ENCODE results near the gene TFAM.

The TFAM gene

GRCh38 chr10:58352956-58353610 lies 32.1 kb upstream of the TFAM start:
- Histone ChIP-seq H3K36me3 (ENCODE audit: control insufficient read depth, insufficient read depth, low read length) (no peaks in the 10 kb centered on the region), H3K27me3 (replicated peaks; ENCODE audit: control insufficient read depth, insufficient read depth, low read length, poor library complexity, severe bottlenecking) (no peaks in the 10 kb centered on the region), H3K9me3 (ENCODE audit: control insufficient read depth, low read length) (no peaks in the 10 kb centered on the region), H3K27ac (ENCODE audit: insufficient read depth, low read length, poor library complexity, severe bottlenecking) (no peak overlapping the region), H3K4me3 (ENCODE audit: insufficient read depth, low read depth, low read length, poor library complexity, severe bottlenecking) (no peak overlapping the region), H3K4me1 (ENCODE audit: control insufficient read depth, insufficient read depth, low read length, poor library complexity, severe bottlenecking) (no peaks in the 10 kb centered on the region)
- no peak for DNase-seq

GRCh38 chr10:58356756-58357155 lies 28.5 kb upstream of the TFAM start:
- no peaks in the 10 kb centered on the region for H3K36me3 ChIP-seq (ENCODE audit: control insufficient read depth, insufficient read depth, low read length)
- no peak overlapping the region for H3K4me3 ChIP-seq (ENCODE audit: insufficient read depth, low read depth, low read length, poor library complexity, severe bottlenecking)
- H3K9me3 ChIP-seq (ENCODE audit: control insufficient read depth, low read length), result no peaks in the 10 kb centered on the region
- H3K27me3 ChIP-seq (replicated peaks; ENCODE audit: control insufficient read depth, insufficient read depth, low read length, poor library complexity, severe bottlenecking), result no peaks in the 10 kb centered on the region
- no peak for DNase-seq
- H3K4me1 ChIP-seq (ENCODE audit: control insufficient read depth, insufficient read depth, low read length, poor library complexity, severe bottlenecking), result peaks cover 5% of the 10 kb centered on the region
- H3K27ac ChIP-seq (ENCODE audit: insufficient read depth, low read length, poor library complexity, severe bottlenecking), result no peak overlapping the region

GRCh38 chr10:58358314-58358933 lies 26.8 kb upstream of the TFAM start:
- no peak overlapping the region for H3K27ac ChIP-seq (ENCODE audit: insufficient read depth, low read length, poor library complexity, severe bottlenecking)
- no peaks in the 10 kb centered on the region for H3K27me3 ChIP-seq (replicated peaks; ENCODE audit: control insufficient read depth, insufficient read depth, low read length, poor library complexity, severe bottlenecking)
- no peak for DNase-seq
- H3K4me1 ChIP-seq (ENCODE audit: control insufficient read depth, insufficient read depth, low read length, poor library complexity, severe bottlenecking), result peaks cover 5% of the 10 kb centered on the region
- no peaks in the 10 kb centered on the region for H3K36me3 ChIP-seq (ENCODE audit: control insufficient read depth, insufficient read depth, low read length)
- no peak overlapping the region for H3K4me3 ChIP-seq (ENCODE audit: insufficient read depth, low read depth, low read length, poor library complexity, severe bottlenecking)
- no peaks in the 10 kb centered on the region for H3K9me3 ChIP-seq (ENCODE audit: control insufficient read depth, low read length)

- Histone ChIP-seq H3K36me3 (ENCODE audit: control insufficient read depth, insufficient read depth, low read length) (peaks cover 2% of the 10 kb centered on the region), H3K9me3 (ENCODE audit: control insufficient read depth, low read length) (no peaks in the 10 kb centered on the region), H3K4me3 (ENCODE audit: insufficient read depth, low read depth, low read length, poor library complexity, severe bottlenecking) (no peak overlapping the region), H3K4me1 (ENCODE audit: control insufficient read depth, insufficient read depth, low read length, poor library complexity, severe bottlenecking) (peaks cover 5% of the 10 kb centered on the region), H3K27ac (ENCODE audit: insufficient read depth, low read length, poor library complexity, severe bottlenecking) (no peak overlapping the region), H3K27me3 (replicated peaks; ENCODE audit: control insufficient read depth, insufficient read depth, low read length, poor library complexity, severe bottlenecking) (no peaks in the 10 kb centered on the region)
- DNase-seq, result no peak
Measured at GRCh38 chr10:58358947-58359346, 26.3 kb upstream of the TFAM start.

GRCh38 chr10:58359541-58359940 lies 25.7 kb upstream of the TFAM start:
- DNase-seq, result no peak
- Histone ChIP-seq H3K4me1 (ENCODE audit: control insufficient read depth, insufficient read depth, low read length, poor library complexity, severe bottlenecking) (peaks cover 5% of the 10 kb centered on the region), H3K4me3 (ENCODE audit: insufficient read depth, low read depth, low read length, poor library complexity, severe bottlenecking) (no peak overlapping the region), H3K36me3 (ENCODE audit: control insufficient read depth, insufficient read depth, low read length) (peaks cover 3% of the 10 kb centered on the region), H3K27ac (ENCODE audit: insufficient read depth, low read length, poor library complexity, severe bottlenecking) (no peak overlapping the region), H3K9me3 (ENCODE audit: control insufficient read depth, low read length) (no peaks in the 10 kb centered on the region), H3K27me3 (replicated peaks; ENCODE audit: control insufficient read depth, insufficient read depth, low read length, poor library complexity, severe bottlenecking) (no peaks in the 10 kb centered on the region)

- Histone ChIP-seq H3K27me3 (replicated peaks; ENCODE audit: control insufficient read depth, insufficient read depth, low read length, poor library complexity, severe bottlenecking) (no peaks in the 10 kb centered on the region), H3K4me1 (ENCODE audit: control insufficient read depth, insufficient read depth, low read length, poor library complexity, severe bottlenecking) (peaks cover 5% of the 10 kb centered on the region), H3K36me3 (ENCODE audit: control insufficient read depth, insufficient read depth, low read length) (peaks cover 8% of the 10 kb centered on the region), H3K27ac (ENCODE audit: insufficient read depth, low read length, poor library complexity, severe bottlenecking) (no peak overlapping the region), H3K9me3 (ENCODE audit: control insufficient read depth, low read length) (no peaks in the 10 kb centered on the region), H3K4me3 (ENCODE audit: insufficient read depth, low read depth, low read length, poor library complexity, severe bottlenecking) (no peak overlapping the region)
- DNase-seq, result no peak
Measured at GRCh38 chr10:58360412-58361004, 24.7 kb upstream of the TFAM start.

- Histone ChIP-seq H3K27me3 (replicated peaks; ENCODE audit: control insufficient read depth, insufficient read depth, low read length, poor library complexity, severe bottlenecking) (no peaks in the 10 kb centered on the region), H3K9me3 (ENCODE audit: control insufficient read depth, low read length) (no peaks in the 10 kb centered on the region), H3K36me3 (ENCODE audit: control insufficient read depth, insufficient read depth, low read length) (peaks cover 8% of the 10 kb centered on the region), H3K27ac (ENCODE audit: insufficient read depth, low read length, poor library complexity, severe bottlenecking) (no peak overlapping the region), H3K4me3 (ENCODE audit: insufficient read depth, low read depth, low read length, poor library complexity, severe bottlenecking) (no peak overlapping the region), H3K4me1 (ENCODE audit: control insufficient read depth, insufficient read depth, low read length, poor library complexity, severe bottlenecking) (peaks cover 5% of the 10 kb centered on the region)
- DNase-seq, result no peak
Measured at GRCh38 chr10:58361353-58361752, 23.9 kb upstream of the TFAM start.

GRCh38 chr10:58362027-58362789 lies 23.0 kb upstream of the TFAM start:
- Histone ChIP-seq H3K27ac (ENCODE audit: insufficient read depth, low read length, poor library complexity, severe bottlenecking) (no peak overlapping the region), H3K4me1 (ENCODE audit: control insufficient read depth, insufficient read depth, low read length, poor library complexity, severe bottlenecking) (peaks cover 5% of the 10 kb centered on the region), H3K36me3 (ENCODE audit: control insufficient read depth, insufficient read depth, low read length) (peaks cover 8% of the 10 kb centered on the region), H3K4me3 (ENCODE audit: insufficient read depth, low read depth, low read length, poor library complexity, severe bottlenecking) (no peak overlapping the region), H3K9me3 (ENCODE audit: control insufficient read depth, low read length) (no peaks in the 10 kb centered on the region), H3K27me3 (replicated peaks; ENCODE audit: control insufficient read depth, insufficient read depth, low read length, poor library complexity, severe bottlenecking) (no peaks in the 10 kb centered on the region)
- no peak for DNase-seq

GRCh38 chr10:58367069-58367468 lies 18.1 kb upstream of the TFAM start:
- DNase-seq, result no peak
- Histone ChIP-seq H3K4me1 (ENCODE audit: control insufficient read depth, insufficient read depth, low read length, poor library complexity, severe bottlenecking) (no peaks in the 10 kb centered on the region), H3K27ac (ENCODE audit: insufficient read depth, low read length, poor library complexity, severe bottlenecking) (no peak overlapping the region), H3K27me3 (replicated peaks; ENCODE audit: control insufficient read depth, insufficient read depth, low read length, poor library complexity, severe bottlenecking) (no peaks in the 10 kb centered on the region), H3K36me3 (ENCODE audit: control insufficient read depth, insufficient read depth, low read length) (peaks cover 8% of the 10 kb centered on the region), H3K4me3 (ENCODE audit: insufficient read depth, low read depth, low read length, poor library complexity, severe bottlenecking) (no peak overlapping the region), H3K9me3 (ENCODE audit: control insufficient read depth, low read length) (no peaks in the 10 kb centered on the region)

GRCh38 chr10:58371473-58371872 lies 13.7 kb upstream of the TFAM start:
- Histone ChIP-seq H3K4me3 (ENCODE audit: insufficient read depth, low read depth, low read length, poor library complexity, severe bottlenecking) (no peak overlapping the region), H3K27ac (ENCODE audit: insufficient read depth, low read length, poor library complexity, severe bottlenecking) (no peak overlapping the region), H3K27me3 (replicated peaks; ENCODE audit: control insufficient read depth, insufficient read depth, low read length, poor library complexity, severe bottlenecking) (no peaks in the 10 kb centered on the region), H3K36me3 (ENCODE audit: control insufficient read depth, insufficient read depth, low read length) (no peaks in the 10 kb centered on the region), H3K4me1 (ENCODE audit: control insufficient read depth, insufficient read depth, low read length, poor library complexity, severe bottlenecking) (no peaks in the 10 kb centered on the region), H3K9me3 (ENCODE audit: control insufficient read depth, low read length) (no peaks in the 10 kb centered on the region)
- no peak for DNase-seq
